Measurements from ENCODE around the gene BCAR1. TPM values are rescaled to one million over a fixed set of nuclear protein-coding genes. Genes with fewer than 3 reads are reported as not detected.

Gene BCAR1
- total RNA-seq, 1 donor from 2014 or later = 19.3 TPM

Small RNA genes lying within 50 kb of the gene (small RNA-seq; reads per million reads assigned to genes)
- not detected for gene RNU6-758P

Other genes with a start within 250 kb of the BCAR1 start
- gene LDHD, start 134.8 kb downstream of the BCAR1 start, total RNA-seq = 6.3 TPM
- gene ZFP1, start 103.1 kb downstream of the BCAR1 start, total RNA-seq = 12.5 TPM
- gene CTRB2, start 44.5 kb downstream of the BCAR1 start, total RNA-seq = not detected
- gene CTRB1, start 32.6 kb downstream of the BCAR1 start, total RNA-seq = not detected
- 49.6 TPM for gene CFDP1, start 181.9 kb upstream of the BCAR1 start, total RNA-seq
- gene TMEM170A, start 213.1 kb upstream of the BCAR1 start, total RNA-seq = 21.9 TPM
- gene CHST6, start 243.8 kb upstream of the BCAR1 start, total RNA-seq = 2.1 TPM

Data from skeletal muscle tissue (tissue), 2 donors.